Right hindlimb (tissue), 1 donor: ENCODE measurements around the gene SH2D4B.

Source experiments
- DNase-seq: peaks from one replicate; pipeline ENCODE4 v3.0.0-alpha.2; 2018

Gene SH2D4B

DNA sequence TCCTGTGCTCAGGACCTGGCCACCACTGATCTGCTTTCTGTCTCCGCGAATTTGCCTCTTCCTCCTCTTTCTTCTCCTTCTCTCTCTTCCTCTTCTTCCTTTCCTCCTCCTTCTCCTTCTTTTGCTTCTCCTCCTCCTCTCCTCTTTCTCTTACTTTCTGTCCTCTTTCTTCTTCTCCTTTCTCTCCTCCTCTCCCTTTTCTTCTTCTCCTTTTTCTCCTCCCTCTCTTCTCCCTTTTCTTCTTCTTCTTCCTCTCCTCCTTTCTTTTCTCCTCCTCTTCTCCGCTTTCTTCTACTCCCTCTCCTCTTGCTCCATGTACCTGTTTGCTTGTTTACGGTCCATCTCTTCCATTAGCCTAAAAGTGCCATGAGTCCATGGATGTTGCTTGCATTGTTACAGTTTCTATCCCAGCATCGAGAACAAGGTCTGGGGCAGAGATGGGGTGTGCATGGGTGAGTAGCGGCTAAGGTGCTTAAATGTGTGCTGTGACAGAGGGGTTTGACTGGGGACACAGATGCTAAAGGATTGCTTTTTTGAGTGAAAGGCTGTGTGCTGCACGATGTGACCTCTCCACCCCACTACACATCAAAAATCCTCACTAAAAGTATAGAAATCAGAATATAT lies 7.7 kb downstream of the SH2D4B start:
- no peak for DNase-seq

DNA sequence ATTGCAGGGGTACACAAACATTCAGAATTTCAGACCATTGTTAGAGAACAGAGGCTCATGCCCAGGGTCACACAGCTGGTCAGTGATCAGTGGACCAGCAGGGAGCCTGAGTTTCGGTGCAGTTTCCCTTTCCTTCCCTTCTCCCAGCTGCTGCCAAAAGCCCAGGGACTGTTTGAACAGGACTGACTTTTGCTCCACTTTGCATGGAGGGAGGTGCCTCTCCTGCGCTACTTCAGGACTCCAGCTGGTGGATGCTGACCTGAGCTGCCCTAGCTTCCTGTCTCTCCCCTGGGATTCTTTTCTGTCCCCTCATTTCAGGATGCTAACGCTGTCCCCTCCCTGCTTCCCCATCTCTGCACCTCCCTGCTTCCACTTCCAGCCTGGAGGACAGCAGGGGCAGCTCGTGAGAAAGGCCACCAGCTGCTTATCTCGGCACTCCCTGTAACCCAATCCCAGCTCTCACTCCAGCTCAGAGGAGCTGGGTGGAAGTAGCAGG lies 14.5 kb downstream of the SH2D4B start:
- DNase-seq = no peak

DNA sequence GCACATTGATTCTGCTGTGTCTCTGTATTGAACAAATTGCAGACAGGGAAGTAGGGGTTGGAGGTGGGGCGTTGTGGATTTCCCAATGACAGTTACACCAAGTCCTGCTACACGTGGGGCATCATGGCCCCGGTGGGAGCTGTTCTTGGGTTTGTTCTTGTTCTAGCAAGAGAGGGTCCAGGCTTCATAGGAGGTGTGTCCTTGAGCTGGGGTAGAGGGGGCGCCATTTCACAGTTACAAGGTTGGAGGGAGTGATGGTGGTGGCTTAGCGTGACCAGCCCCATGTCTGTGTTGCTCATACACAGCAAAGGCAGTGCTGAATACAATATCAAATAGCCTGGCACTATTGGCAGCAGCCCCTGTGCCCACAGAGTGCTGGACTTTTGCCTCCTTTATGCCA lies 15.7 kb downstream of the SH2D4B start:
- no peak for DNase-seq

DNA sequence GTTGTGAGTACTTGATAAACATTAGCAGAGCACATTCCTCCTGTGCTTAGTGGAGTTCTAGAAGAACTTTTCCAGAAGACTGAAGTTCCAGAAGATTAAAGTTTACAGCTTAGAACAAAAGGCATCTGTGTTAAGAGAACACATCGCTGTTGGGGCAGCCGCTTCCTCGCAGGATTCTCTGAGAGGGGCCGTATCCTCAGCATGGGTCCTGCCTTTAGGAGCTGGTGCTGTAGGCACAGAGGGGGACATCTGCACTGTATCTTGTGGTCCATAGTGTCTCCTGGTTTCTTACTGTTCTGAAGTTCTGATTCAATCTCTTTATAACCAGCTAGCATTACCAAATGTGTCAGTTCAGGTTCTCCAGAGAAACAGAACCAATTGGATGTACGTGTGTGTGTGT lies 16.3 kb downstream of the SH2D4B start:
- no peak for DNase-seq

DNA sequence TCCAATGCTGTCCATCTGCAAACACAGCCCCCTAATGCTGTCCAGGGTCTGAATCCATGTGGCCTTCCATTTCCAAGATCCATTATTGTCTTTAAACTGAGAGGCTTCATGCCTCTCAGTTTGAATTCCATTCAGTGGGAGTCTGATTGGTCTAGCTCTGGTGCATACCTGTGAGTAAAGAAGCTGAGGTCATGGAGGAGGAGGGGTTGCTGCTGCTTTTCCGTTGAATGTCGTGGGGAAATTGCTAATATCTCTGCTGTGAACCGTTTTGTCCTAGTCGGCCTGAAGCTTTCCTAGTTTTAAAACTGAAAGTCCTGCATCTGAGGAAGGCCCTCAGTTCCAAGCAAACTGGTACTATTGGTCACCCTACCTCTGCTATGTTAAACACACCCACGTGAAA lies 17.7 kb downstream of the SH2D4B start:
- no peak for DNase-seq

DNA sequence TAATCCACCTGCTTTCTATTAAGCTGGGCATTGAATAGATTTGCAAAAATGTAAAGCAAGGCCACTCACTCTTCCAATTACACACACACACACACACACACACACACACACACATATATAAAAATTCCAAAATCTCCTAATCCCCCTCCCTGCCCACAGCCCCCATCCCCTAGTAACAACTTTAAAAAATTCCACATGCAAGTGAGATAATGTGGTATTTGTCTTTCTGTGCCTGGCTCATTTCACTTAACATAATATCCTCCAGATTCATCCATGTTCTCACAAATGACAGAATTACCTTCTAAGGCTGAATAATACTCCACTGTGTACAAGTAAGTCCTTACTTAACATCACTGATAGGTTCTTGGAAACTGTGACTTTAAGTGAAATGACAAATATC lies 24.2 kb downstream of the SH2D4B start:
- no peak for DNase-seq

DNA sequence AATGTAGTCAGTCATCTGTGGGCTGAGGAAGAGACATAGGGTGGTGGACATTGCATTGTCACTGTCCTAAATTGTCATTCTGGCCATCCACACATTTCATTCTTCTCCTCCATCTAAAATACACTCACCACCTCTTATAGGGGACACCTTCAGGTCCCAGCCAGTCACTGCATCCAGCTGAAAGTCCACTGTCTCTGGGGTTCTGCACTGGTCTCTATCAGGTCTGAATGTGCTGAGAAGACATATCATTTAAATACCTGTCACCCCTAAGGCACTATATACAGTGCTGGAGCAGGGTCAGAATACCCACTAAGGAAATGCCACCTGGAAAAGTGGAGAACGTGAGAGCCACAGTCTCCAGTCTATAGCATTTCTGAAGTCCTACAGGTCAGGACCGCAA lies 29.6 kb downstream of the SH2D4B start:
- DNase-seq = no peak

DNA sequence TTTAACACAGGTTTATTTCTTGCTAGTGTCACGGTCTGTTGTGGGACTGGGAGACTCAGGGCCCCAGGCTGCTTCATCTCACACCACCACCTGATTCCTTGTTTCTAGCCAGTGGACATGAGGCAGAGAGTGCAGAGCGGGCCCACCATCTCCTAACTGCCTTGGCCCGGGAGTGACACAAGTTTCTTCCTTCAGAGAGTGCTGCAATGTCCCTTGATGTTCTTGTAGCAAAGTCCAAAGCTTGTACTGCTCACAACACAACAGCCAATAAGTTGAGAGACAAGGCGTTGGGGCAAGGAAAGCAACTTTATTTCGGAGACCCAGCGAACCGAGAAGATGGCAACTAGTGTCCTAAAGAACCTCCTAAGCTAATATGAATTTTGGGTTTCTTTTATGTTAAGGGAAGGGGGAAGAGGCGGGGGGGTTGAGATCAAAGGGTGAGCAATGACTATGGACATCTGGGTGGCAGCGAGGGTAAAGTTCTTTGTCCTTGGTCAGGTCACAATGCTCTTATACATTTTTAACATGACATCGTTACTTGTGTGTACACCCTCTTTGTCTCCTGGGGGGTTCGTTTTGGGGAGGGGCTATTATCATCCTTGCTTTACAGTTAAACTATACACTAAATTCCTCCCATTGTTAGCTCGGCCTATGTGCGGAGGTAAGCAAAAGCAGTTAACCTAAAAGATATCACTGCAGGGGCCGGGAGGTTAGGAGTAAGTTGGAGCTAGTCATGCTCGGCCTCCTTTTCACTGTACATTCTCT lies 31.6 kb downstream of the SH2D4B start:
- DNase-seq = no peak

DNA sequence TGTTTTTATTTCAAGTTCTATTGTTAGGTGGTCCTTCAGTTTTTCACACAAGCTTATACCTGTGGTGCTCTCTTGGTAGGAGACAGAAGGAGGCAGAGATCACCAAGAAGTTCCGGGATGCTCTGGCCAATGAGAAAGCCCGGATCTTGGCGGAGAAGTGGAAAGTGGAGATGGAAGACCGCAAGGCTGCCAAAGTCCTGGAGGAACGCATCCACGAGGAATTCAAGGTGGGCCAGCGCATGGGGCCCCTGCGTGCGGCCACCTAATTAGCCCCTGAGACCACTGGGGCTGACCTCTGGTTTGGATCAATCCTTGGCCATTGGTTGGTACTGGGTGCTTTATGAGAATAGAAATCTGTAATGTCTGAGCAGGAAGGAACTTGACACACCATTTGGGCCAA lies 33.6 kb downstream of the SH2D4B start:
- no peak for DNase-seq

DNA sequence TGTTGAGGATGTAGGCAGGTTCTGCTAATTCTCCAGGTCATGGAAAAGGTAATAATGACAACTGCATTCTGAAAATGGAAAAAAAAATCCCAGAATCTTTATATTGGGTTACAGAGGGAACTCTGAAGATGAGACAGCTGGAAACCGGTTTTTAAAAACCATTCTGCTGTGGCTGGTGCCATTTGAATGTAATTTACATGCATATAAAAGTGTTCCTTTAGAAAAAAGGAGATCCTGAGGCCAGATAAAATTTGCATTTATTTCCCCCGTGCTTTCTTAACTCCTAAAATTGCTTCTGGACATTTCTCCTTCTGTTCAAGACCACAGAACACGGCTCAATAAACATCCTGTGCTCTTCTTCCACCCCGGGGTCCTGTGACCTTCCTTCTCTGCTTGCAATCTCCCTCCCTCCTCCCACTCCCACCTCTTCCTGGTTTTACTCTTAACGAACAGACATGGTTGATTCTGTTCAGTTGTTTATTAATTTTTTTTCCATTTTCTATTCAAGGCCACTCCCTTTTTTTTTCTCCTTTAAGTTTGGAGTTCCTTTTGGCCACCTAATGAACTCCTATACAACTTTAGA lies 41.6 kb downstream of the SH2D4B start:
- DNase-seq = no peak

DNA sequence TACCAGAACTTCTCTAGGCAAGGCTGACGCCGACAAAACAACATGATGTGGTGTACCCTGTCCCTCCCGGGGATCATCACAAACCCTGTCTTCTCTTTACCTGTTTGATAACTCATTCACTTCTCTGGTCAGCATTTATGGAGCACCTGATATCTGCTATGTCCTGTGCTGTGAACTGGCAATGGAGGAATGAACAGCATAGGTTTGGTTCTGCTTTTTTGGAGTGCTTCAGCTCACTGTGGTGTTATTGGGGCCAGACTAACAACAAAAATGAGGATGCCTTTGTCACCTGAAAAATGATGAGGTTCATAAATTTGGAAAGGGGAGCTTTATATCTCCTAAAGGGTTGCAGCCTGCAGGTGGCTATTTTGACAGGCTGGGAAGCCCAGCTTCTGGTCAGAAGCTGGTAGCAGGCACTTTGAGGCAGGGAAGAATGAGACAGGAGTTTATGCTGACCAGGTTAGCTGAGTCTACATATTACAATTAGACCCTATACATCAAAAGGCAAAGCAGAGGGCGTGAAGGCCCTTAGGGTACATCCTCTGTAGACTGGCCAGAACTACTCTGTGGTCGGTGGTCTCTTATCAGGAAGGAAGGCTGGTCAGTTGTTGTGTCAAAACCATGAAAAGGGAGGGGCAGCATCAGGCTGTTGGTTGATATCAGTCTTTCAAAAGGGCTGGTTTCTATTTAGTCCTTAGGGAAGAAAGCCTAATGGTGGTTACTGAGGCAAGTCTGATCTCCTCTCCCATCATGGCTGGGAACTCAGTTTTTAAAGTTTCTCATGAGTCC lies 42.3 kb downstream of the SH2D4B start:
- DNase-seq = no peak

DNA sequence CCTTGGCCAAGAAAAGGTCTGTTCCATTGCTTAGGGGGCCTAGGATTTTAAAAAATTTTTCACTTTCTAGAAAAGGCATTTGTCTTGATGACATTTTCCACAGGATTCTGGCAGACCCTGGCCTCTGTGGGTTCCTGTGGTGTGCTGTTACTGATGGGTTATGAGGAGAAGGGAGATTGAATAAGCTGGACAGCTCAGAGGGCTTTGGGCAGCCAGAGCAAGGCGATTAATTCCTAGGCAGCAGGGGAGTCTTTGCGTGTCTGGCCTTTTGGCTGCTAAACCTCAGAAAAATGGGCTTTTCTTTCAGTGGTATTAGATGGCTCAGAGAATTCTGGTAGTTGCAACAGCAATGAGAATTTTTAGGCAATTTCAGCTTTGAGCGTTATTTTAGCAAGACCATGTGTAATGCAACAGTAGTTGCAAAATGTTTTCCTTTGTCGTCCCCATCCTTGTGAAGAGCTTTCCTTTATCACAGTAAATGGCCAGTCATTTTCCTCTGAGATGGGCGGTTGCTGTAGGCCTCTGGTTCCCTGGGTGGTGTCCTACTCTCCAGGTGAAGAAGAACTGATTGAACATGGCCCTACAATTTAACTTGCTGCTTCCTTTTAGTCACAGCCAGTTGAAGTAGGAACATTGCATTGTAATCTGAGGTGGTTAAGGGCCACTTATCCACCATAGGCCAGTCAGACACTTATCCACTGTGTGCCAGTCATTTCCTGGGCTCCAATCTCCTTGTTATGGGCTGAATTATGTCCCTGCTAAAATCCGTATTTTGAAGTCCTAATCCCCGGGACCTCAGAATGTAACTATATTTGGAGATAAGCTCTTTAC lies 43.2 kb downstream of the SH2D4B start:
- peak; percentile 62 for DNase-seq

DNA sequence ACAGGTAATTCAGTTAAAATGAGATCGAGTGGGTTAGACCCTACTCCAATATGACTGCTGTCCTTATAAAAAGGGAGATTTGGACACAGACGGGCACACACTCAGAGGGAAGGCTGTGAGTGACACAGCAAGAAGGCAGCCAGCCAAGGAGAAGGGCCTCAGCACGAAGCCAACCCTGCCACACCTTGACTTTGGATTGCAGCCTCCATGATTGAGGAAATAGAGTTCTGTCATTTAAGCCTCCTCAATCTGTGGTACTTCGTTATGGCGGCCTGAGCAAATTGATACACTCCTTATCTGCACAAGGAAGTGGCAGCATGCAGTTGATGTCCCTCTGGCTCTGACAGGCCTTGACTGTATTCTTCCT lies 43.8 kb downstream of the SH2D4B start:
- no peak for DNase-seq

DNA sequence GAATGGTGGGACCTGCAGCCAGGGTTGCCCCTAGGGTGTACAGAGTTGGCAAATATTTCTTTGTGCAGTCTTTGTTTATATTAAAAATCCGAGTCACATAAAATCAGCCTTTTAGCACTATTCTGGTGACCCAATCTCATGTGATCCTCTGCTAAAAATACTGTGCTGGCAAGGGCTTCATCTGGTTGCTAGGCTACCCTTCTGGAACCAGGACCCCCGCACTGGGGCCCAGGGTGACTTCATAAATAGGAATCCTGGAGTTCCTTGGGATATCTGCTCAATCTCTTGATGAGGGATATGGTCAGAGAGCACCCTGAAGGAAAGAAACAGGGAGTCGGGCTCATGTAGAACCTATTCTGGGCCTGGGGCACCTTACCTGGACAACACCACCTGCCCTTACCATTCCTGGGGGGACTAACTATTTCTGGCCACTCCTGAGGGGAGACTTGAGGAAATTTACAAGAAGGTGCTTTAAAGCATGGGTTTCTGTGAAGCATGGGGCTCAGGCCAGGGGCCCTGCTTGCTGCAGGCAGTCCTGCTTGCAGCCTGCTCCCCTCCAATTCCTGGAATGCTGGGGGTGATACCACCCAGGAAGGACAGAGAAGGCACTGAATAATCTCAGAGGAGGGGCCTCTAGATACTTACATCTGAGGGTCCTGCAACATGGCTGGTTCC lies 44.7 kb downstream of the SH2D4B start:
- peak; percentile 34 for DNase-seq

DNA sequence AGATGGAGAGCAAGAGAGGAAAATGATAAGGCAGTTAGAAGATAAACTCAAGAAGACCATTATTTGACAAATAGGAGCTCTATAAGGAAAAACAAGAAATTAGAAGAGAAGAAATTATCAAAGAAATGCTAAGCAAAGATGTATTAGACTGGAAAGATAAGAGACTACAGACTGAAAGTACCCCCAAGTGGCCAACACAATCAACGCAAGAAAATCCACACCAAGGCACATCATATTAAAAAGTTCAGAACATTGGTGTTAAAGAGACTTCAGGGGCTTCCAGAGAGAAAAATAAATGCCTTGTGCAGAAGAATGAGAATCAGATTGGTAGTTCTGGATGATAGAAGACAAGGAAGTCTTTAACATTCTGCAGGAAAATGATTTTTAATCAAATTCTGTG lies 46.0 kb downstream of the SH2D4B start:
- DNase-seq = no peak

DNA sequence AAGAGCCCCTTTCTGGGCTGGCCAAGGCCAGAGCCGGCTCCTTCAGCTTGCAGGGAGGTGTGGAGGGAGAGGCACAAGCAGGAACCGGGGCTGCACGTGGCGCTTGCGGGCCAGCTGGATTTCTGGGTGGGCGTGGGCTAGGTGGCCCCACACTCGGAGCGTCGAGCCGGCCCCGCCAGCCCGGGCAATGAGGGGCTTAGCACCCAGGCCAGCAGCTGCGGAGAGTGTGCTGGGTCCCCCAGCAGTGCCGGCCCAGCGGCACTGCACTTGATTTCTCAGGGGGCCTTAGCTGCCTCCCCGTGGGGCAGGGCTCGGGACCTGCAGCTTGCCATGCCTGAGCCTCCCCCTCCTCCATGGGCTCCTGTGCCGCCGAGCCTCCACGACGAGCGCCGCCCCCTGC lies 48.1 kb downstream of the SH2D4B start:
- no peak for DNase-seq

DNA sequence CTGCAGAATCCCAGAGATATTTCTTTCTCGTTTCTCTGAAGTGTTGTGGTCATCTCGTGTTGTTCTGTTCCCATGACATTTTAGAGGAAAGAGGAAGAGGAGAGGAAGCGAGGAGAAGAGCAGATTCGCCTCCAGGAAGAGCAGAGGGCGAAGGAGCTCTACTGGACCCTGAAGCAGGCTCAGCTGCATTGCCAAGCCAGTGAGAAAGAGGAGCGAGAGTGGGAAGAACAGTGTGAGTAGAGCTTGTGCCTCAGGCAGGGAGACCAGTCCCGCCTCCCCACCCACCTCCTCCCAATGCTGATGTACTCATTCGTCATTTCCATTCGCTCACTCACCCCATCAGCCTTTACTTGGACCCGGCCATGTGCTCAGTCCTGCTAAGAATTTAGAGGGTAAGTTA lies 50.8 kb downstream of the SH2D4B start:
- DNase-seq = no peak

DNA sequence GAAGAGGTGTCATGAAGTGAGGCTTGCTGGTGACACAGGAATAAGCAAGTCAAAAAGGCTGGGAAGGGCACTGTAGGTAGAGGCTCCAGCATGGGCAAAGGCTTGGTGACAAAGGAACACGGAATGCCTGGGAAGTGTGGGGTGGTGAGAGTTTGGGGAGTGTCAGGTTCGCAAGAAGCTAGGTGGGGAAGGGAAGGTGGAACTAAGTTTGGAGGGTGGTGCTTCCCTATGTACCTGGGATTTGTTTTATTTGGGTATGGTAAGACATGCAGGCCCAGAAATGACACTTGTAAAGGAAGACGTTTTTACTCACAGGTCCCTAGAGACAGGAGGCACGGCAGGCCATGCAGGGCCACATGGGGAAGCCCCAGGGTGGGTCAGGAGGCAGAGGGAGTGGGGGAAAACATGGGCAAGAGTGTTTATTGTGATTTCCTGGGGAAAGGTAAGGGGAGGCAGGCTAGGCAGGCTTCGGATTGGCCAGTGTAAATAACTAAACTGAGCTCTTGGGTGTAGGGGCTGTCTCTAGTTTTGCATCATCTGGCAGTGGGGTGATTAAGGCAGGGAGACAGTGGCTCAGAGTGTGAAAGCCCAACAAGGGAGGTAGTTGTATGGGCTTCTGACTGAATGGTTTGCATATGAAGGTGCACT lies 52.1 kb downstream of the SH2D4B start:
- DNase-seq = no peak

DNA sequence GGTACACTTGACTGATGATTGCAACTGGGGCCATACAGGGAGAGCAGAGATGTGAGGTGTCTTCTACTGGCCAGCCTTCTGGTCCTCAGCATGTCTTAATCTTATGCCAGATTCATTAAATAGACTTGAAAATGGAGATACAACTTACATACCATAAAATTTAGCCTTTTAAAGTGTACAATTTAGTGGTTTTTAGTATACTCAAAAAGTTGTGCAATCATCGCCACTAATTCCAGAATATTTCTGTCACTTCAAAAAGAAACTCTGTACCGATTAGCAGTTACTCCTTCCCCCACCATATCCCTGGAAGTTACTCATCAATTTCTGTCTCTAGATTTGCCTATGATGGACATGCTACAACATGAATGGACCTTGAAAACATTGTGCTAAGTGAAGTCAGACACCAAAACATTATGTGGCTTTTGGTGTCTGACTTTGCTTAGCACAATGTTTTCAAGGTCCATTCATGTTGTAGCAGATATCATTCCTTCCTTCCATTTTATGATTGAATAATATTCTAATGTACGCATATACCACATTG lies 53.0 kb downstream of the SH2D4B start:
- no peak for DNase-seq

DNA sequence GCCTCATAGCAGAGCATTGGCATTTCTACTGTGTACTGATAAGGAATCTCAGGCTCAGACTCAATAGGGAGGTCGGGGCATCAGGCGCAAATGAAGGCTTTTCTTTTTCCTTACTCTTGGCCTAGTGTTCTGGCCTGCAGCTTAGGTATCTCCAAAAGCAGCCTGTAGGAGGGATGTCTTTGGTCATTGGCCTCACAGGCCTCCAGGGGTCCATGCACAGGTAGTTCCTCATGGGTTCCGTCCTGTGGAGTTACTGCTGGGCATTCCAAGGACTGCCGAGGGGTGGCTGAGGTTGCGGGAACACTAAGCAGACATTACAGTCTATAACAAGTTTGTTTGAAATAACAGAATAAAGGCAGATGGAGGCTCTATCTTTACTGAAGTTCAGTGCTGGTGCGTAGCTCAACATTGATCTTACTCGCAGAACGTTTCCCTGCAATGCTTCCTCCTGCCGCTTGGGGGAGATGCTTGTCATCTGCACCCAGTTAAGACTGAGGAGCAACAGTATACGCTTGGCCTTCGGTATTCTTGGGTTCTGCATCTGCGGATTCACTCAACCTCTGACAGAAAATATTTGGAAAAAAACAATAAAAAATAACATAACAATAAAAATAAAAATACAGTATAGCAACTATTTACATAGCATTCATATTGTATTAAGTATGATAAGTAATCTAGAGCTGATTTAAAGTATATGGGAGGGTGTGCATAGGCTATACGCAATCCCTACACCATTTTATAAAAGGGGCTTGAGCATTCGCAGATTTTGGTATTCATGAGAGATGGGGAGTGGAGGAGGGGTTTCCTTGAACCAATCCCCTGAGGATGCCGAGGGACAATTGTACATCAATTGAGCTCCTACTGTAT lies 58.9 kb downstream of the SH2D4B start:
- DNase-seq = no peak
